HepG2 (cell line): ENCODE data around the gene ZDHHC24. TPM values are rescaled to one million over a fixed set of nuclear protein-coding genes. Genes with fewer than 3 reads are reported as not detected.

Experiments used
- BRF2 ChIP-seq: sonication (generic); formaldehyde crosslinking; IDR thresholded peaks from 2 replicates; pipeline ENCODE4 v1.8.1; 2022; ENCODE audit warnings: mild to moderate bottlenecking, missing genetic modification reagents
- DNMT1 ChIP-seq: sonication (generic); formaldehyde crosslinking; IDR thresholded peaks from 2 replicates; pipeline ENCODE4 v1.5.1; 2020; ENCODE audit warnings: mild to moderate bottlenecking, missing genetic modification reagents
- EEA1 ChIP-seq: sonication (generic); formaldehyde crosslinking; IDR thresholded peaks from 2 replicates; pipeline ENCODE4 v1.5.1; 2020; ENCODE audit warnings: mild to moderate bottlenecking, missing genetic modification reagents, borderline replicate concordance
- GTF2F1 ChIP-seq: fragments of 150-350 bp; IDR thresholded peaks from 2 replicates; pipeline ENCODE4 v1.6.1; 2014; ENCODE audit warnings: low read length
- HMGXB4 ChIP-seq, 2 experiments: sonication (generic) in 1 of 2; formaldehyde crosslinking in 1 of 2; IDR thresholded peaks; 2 replicates each; pipeline versions ENCODE4 v1.4.0 to v1.6.1; 2018 to 2020; ENCODE audit warnings: missing genetic modification reagents in 2 of 2, borderline replicate concordance in 1 of 2, low read depth in 1 of 2, mild to moderate bottlenecking in 1 of 2, missing biosample characterization in 1 of 2
- MEF2D ChIP-seq: sonication (generic); formaldehyde crosslinking; IDR thresholded peaks from 2 replicates; pipeline ENCODE4 v1.5.1; 2020; ENCODE audit warnings: mild to moderate bottlenecking, missing genetic modification reagents
- NFKB2 ChIP-seq: sonication (generic); formaldehyde crosslinking; IDR thresholded peaks from 2 replicates; pipeline ENCODE4 v1.4.0; 2020; ENCODE audit warnings: missing genetic modification reagents, borderline replicate concordance
- PHF20 ChIP-seq: sonication (generic); formaldehyde crosslinking; IDR thresholded peaks from 2 replicates; pipeline ENCODE4 v1.5.0; 2020; ENCODE audit warnings: mild to moderate bottlenecking, missing genetic modification reagents
- PHF5A ChIP-seq: IDR thresholded peaks from one replicate; pipeline ENCODE4 v1.6.1; 2018; ENCODE audit warnings: low read depth, missing genetic modification reagents; ENCODE audit not compliant: unreplicated experiment
- SIX1 ChIP-seq: sonication (generic); formaldehyde crosslinking; IDR thresholded peaks from 2 replicates; pipeline ENCODE4 v1.4.0; 2020; ENCODE audit warnings: missing genetic modification reagents, borderline replicate concordance
- TOPORS ChIP-seq: sonication (generic); formaldehyde crosslinking; IDR thresholded peaks from 2 replicates; pipeline ENCODE4 v1.8.0; 2023; ENCODE audit warnings: mild to moderate bottlenecking, missing genetic modification reagents
- ZNF142 ChIP-seq: sonication (generic); formaldehyde crosslinking; IDR thresholded peaks from 2 replicates; pipeline ENCODE4 v1.4.0; 2020; ENCODE audit warnings: missing genetic modification reagents
- ZNF235 ChIP-seq: sonication (generic); formaldehyde crosslinking; IDR thresholded peaks from 2 replicates; pipeline ENCODE4 v1.8.1; 2023; ENCODE audit warnings: mild to moderate bottlenecking, missing genetic modification reagents, borderline replicate concordance
- ZNF33A ChIP-seq: sonication (generic); formaldehyde crosslinking; IDR thresholded peaks from 2 replicates; pipeline ENCODE4 v1.5.1; 2020; ENCODE audit warnings: missing genetic modification reagents, mild to moderate bottlenecking, moderate library complexity, borderline replicate concordance
- ZNF382 ChIP-seq: sonication (generic); formaldehyde crosslinking; IDR thresholded peaks from 2 replicates; pipeline ENCODE4 v1.5.0; 2020; ENCODE audit warnings: missing genetic modification reagents, mild to moderate bottlenecking, borderline replicate concordance
- ZNF891 ChIP-seq: sonication (generic); formaldehyde crosslinking; IDR thresholded peaks from 2 replicates; pipeline ENCODE4 v1.5.0; 2020; ENCODE audit warnings: mild to moderate bottlenecking, missing genetic modification reagents
- polyA plus RNA-seq, 8 experiments: library from polyadenylated mRNA; depleted of rRNA in 3 of 8; stranded (reverse) in 7 of 8; unstranded in 1 of 8; fragments of >200 nt; fragmentation: Illumina TruSeq in 4 of 8; extraction: Trizol in 4 of 8; gene quantifications; 2 replicates each; pipeline versions ENCODE4 v1.2.1 to v1.2.3, GENCODE V29; 2011 to 2016; ENCODE audit warnings: low read depth in 4 of 8, missing spikeins in 1 of 8, mixed read lengths in 1 of 8; ENCODE audit not compliant: insufficient read depth in 1 of 8
- total RNA-seq, 5 experiments: library from RNA; depleted of rRNA; stranded (reverse); fragments of >200 nt; fragmentation: Illumina TruSeq; extraction: Trizol; gene quantifications; 2 replicates each; pipeline ENCODE4 v1.2.3, GENCODE V29; 2016; ENCODE audit warnings: low read depth in 1 of 5
- TF ChIP-seq, protein P1 (sequence below): sonication (generic); formaldehyde crosslinking; IDR thresholded peaks from 2 replicates; pipeline ENCODE4 v1.5.1; 2020; ENCODE audit warnings: missing genetic modification reagents, mild to moderate bottlenecking, borderline replicate concordance

Gene ZDHHC24
- total and polyA plus RNA-seq, 2 of the 13 experiments (the other 11 are each of a cell fraction or from before 2014, with no cell fraction given): 4.3 TPM

DNA sequence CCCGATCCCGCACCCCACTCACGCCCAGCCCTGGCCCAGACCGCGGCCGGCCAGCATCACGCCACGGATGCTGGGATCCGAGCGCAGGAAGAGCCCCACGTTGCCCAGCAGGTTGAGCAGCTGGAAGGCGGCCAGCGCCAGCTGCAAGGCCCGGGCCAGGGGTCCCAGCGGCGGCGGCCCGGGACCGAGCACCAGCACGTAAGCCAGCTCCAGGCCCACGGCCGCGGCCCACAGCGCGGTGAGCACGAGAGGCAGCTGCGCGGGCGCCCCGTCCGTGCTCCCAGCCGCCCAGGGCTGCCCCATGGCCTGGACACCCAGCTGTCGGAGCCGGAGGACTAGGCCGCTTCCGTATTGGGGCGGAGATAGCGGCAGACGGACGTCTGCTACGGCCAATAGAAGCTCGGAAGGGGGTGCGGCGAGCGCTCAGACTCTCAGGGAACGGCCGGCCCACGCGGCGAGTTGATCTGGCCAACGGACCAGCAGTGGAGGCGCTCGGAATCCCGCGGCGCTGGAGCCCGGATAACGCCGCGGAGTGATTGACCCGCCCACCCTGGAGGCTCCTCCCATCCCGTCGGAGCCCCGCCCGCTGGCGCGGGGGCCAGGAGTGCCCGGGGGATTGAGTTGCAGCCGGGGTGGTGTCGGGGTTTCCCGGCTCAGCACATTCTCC, at the start of gene ZDHHC24 (continued):
- TF ChIP-seq NFKB2 (no peak), PHF20 (CRISPR knock-in tag) (peak; percentile 78), ZNF382 (no peak), ZNF891 (CRISPR knock-in tag) (no peak), MEF2D (CRISPR knock-in tag) (no peak), HMGXB4 (CRISPR knock-in tag; IDR thresholded peaks at IDR 0.05; ENCODE audit: borderline replicate concordance in 1 of 2, low read depth in 1 of 2) (peak; percentile 65 to 76; a peak in 3 of 4 replicates), DNMT1 (CRISPR knock-in tag) (peak; percentile 69; the same call in 1 of the 2 replicates), BRF2 (CRISPR knock-in tag) (no peak), EEA1 (CRISPR knock-in tag) (no peak), TOPORS (CRISPR knock-in tag) (no peak), ZNF235 (CRISPR knock-in tag) (0 out of 2 replicates have a peak, but pooled peaks have one; percentile 41), ZNF33A (CRISPR knock-in tag) (no peak), GTF2F1 (no peak), ZNF142 (CRISPR knock-in tag) (0 out of 2 replicates have a peak, but pooled peaks have one; percentile 22), PHF5A (CRISPR knock-in tag) (no peak), SIX1 (CRISPR knock-in tag) (no peak)
- TF ChIP-seq, protein P1, sequence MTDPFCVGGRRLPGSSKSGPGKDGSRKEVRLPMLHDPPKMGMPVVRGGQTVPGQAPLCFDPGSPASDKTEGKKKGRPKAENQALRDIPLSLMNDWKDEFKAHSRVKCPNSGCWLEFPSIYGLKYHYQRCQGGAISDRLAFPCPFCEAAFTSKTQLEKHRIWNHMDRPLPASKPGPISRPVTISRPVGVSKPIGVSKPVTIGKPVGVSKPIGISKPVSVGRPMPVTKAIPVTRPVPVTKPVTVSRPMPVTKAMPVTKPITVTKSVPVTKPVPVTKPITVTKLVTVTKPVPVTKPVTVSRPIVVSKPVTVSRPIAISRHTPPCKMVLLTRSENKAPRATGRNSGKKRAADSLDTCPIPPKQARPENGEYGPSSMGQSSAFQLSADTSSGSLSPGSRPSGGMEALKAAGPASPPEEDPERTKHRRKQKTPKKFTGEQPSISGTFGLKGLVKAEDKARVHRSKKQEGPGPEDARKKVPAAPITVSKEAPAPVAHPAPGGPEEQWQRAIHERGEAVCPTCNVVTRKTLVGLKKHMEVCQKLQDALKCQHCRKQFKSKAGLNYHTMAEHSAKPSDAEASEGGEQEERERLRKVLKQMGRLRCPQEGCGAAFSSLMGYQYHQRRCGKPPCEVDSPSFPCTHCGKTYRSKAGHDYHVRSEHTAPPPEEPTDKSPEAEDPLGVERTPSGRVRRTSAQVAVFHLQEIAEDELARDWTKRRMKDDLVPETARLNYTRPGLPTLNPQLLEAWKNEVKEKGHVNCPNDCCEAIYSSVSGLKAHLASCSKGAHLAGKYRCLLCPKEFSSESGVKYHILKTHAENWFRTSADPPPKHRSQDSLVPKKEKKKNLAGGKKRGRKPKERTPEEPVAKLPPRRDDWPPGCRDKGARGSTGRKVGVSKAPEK (CRISPR knock-in tag): no peak
